Neural progenitor cell (in vitro differentiated cells): ENCODE results near the gene ALDH1L1.

ENCODE experiments used
- CTCF ChIP-seq: fragments of 200-600 bp; sonication (generic); IDR thresholded peaks from 2 replicates; pipeline ENCODE4 v1.5.1; 2017; ENCODE audit warnings: antibody characterized with exemption, mild to moderate bottlenecking
- EZH2phosphoT487 ChIP-seq: fragments of 200-600 bp; sonication (generic); IDR thresholded peaks from 2 replicates; pipeline ENCODE4 v1.6.1; 2017; ENCODE audit warnings: antibody characterized with exemption

- TF ChIP-seq CTCF (no peak), EZH2phosphoT487 (no peak)
Observed at GRCh38 chr3:126119008-126119675, 61.2 kb downstream of the ALDH1L1 start.
